AG04450 (cell line): ENCODE results near the gene UHRF2. TPM values are rescaled to one million over a fixed set of nuclear protein-coding genes. Genes with fewer than 3 reads are reported as not detected.
"Not testable (repeated sequence)": the region's sequence is repeated elsewhere in the genome, so short reads cannot be mapped to it uniquely, and the experiment has no call there.

ENCODE experiments used
- CTCF ChIA-PET: fragments of 300-600, 350-600 bp; formaldehyde crosslinking; extraction: SDS; loops from one replicate; lab custom pipeline; 2022; ENCODE audit warnings: antibody characterized with exemption, inconsistent platforms; lab: Charles Lee
- POLR2A ChIA-PET: fragments of 350-600 bp; formaldehyde crosslinking; extraction: SDS; loops from one replicate; lab custom pipeline; 2021; ENCODE audit warnings: antibody characterized with exemption, inconsistent platforms; lab: Yijun Ruan, JAX
- DNase-seq: peaks from one replicate; pipeline ENCODE4 v3.0.0-alpha.2; 2011; ENCODE audit warnings: low read depth, low spot score
- H3K27ac ChIP-seq: one replicate; pipeline ENCODE4 v1.5.1; 2012; ENCODE audit warnings: low read depth, low read length, control low read depth
- H3K27me3 ChIP-seq: one replicate; pipeline ENCODE4 v1.6.0; 2012; ENCODE audit warnings: low read length; ENCODE audit not compliant: control insufficient read depth, insufficient read depth
- H3K4me3 ChIP-seq: 2 replicates; pipeline ENCODE4 v1.5.1; 2011; ENCODE audit warnings: mild to moderate bottlenecking, low read depth, low read length, control low read depth
- H3K9me3 ChIP-seq: 2 replicates; pipeline ENCODE4 v1.5.1; 2012; ENCODE audit warnings: low read length; ENCODE audit not compliant: control insufficient read depth, insufficient read depth
- CTCF ChIP-seq: IDR thresholded peaks from 2 replicates; pipeline ENCODE4 v1.5.1; 2011; ENCODE audit warnings: low read depth, low read length, control low read depth, inconsistent platforms
- polyA plus RNA-seq: library from polyadenylated mRNA; depleted of rRNA; stranded (reverse); fragments of >200 nt; gene quantifications from 2 replicates; pipeline ENCODE4 v1.2.3, GENCODE V29; 2011

Gene UHRF2
- polyA plus RNA-seq, 1 experiment, result 56.0 TPM

DNA sequence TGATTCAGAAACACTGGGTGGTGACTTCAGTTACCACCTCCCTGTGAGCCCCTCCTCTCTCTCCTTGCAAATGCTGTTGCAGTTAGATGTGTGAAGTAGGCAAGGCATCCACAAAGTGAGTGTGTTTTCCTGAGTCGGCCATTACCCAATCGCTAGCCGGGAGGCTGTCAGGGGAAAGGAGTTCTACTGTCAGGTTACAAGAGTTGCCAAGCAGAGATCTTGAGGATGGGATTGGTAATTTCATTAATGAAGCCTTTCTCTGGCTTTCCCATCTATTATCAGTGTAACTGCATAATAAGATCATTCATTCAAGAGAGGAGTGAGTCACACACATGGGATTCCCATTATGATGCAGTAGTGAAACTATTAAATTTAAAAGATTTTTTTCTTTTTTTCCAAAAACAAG is 125.7 kb downstream of the UHRF2 start:
- Histone ChIP-seq H3K4me3 (no peak overlapping the region), H3K27ac (no peak overlapping the region), H3K27me3 (peaks cover under 1% of the 10 kb centered on the region), H3K9me3 (no peaks in the 10 kb centered on the region)
- no peak for DNase-seq
- POLR2A ChIA-PET, result no interaction called here
- CTCF ChIA-PET, result no interaction called here
- TF ChIP-seq CTCF, result no peak

DNA sequence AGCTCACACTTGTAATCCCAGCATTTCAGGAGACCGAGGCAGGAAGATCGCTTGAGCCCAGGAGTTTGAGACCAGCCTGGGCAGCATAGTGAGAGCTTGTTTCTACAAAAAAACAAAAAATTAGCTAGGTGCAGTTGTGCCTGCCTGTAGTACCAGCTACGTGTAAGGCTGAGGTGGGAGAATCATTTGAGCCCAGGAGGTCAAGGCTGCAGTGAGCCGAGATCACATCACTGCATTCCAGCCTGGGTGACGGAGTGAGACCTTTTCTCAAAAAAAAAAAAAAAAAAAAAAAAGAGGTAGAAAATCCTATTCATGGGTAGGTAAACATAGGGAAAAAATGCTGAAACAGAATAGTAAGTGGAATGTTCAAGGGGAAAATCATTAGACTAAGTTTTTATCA is 129.6 kb downstream of the UHRF2 start:
- POLR2A ChIA-PET, result not testable (repeated sequence)

DNA sequence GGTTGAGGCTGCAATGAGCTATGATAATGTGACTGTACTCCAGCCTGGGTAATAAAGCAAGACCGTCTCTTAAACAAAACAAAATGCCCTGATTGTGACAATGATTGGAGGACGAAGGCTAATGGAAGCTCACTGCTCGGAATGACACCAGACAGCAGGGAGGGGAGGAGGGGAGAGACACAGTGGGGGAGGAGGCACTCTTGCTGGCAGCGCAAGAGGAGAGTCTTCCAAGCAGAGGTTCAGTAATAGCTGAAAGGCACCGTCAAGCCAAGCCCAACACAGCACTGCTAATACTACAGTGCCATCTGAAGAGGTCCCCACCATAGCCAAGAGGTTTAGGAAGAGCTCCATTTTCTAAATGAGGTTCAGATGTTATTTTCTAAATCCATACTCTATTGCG is 130.2 kb downstream of the UHRF2 start:
- H3K27ac ChIP-seq, result no peak overlapping the region
- peaks cover 3% of the 10 kb centered on the region for H3K27me3 ChIP-seq
- H3K4me3 ChIP-seq, result no peak overlapping the region
- TF ChIP-seq CTCF, result no peak
- POLR2A ChIA-PET, result no interaction called here
- DNase-seq, result no peak
- H3K9me3 ChIP-seq, result no peaks in the 10 kb centered on the region
- CTCF ChIA-PET, result interaction anchor here (0.5 to 1.4 kb wide), 2 partner anchors 24 to 51 kb away, joined by 5 read pairs; no protein-coding TSS in a partner anchor

More for the DNA sequence above, 129.6 kb downstream of the UHRF2 start:
- not testable (repeated sequence) for H3K27ac ChIP-seq, H3K27me3 ChIP-seq, DNase-seq, H3K4me3 ChIP-seq, H3K9me3 ChIP-seq
- CTCF ChIA-PET, result interaction anchor here (1.4 kb wide), 1 partner anchor 25 kb away, joined by 5 read pairs; no protein-coding TSS in a partner anchor

DNA sequence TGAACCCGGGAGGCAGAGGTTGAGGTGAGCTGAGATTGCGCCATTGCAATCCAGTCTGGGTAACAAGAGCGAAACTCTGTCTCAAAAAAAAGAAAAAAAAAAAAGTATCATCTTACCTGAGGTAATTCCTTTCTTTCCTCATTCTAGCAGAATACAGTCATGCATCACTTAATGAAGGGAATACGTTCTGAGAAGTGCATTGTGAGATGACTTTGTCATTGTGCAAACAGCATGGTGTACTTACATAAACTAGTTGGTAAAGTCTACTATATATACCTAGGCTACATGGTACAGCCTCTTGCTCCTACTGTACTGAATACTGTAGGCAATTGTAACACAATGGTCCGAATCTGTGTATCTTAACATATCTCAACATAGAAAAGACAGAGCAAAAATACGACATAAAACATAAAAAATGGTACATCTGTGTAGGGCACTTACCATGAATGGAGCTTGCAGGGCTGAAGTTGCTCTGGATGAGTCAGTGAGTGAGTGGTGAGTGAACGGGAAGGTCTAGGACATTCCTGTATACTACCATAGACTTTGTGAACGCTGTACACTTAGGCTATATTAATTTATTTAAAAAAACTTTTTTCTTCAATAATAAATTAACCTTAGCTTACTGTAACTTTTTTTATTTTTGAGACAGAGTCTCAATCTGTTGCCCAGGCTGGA is 132.2 kb downstream of the UHRF2 start:
- no peak overlapping the region for H3K27ac ChIP-seq
- H3K9me3 ChIP-seq, result no peaks in the 10 kb centered on the region
- peaks cover 11% of the 10 kb centered on the region for H3K27me3 ChIP-seq
- ChIA-PET CTCF (no interaction called here), POLR2A (no interaction called here)
- no peak for TF ChIP-seq CTCF
- H3K4me3 ChIP-seq, result no peak overlapping the region
- no peak for DNase-seq

DNA sequence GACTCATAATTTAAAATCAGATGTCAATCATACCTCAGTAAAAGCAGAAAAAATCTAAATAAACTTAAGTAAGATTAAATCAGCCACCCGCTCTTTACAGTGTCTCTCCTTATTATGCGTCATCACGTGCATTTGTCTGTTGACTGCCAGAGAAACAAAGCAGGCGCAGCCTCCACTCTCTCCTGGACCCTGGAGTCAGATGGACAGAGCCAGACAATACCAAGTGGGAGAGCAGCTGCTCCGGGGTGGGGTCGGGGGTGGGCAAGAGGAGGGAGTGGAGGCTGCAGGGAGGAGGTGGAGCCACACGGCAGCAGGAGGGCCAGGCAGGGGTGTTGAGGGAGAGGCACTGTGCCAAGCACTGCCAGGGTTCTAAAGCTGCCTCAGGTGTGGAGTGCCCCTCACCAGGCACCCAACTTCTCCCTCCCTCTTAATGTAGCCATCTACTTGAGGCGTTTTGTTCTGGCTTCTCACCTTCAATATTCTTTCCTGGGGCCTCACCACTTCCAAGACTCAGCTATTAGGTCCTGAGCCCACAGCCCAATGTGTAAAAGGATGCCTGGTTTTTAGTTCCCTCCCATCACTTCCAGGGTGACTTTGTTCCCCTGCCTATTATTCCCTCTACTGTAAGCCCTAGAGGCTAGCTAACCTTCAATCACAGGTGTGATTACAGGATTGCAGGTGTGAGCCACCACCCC is 136.3 kb downstream of the UHRF2 start:
- no peak overlapping the region for H3K27ac ChIP-seq

More for the DNA sequence above, 136.3 kb downstream of the UHRF2 start:
- no peak overlapping the region for H3K4me3 ChIP-seq
- no peak for TF ChIP-seq CTCF
- POLR2A ChIA-PET, result no interaction called here
- H3K27me3 ChIP-seq, result peaks cover 8% of the 10 kb centered on the region
- H3K9me3 ChIP-seq, result no peaks in the 10 kb centered on the region
- CTCF ChIA-PET, result interaction anchor here (0.9 to 1.0 kb wide), 2 partner anchors 8 to 118 kb away, joined by 3 read pairs; no protein-coding TSS in a partner anchor
- DNase-seq, result no peak
